Lung (tissue), 12 donors: ENCODE measurements around the gene AOAH. TPM values are rescaled to one million over a fixed set of nuclear protein-coding genes. Genes with fewer than 3 reads are reported as not detected.

ENCODE experiments used
- ATAC-seq: fragments of 200-7000 bp; cut with Tn5 transposase; one replicate; pipeline ENCODE4 v1.9.1; 2020; ENCODE audit warnings: moderate number of reproducible peaks; ENCODE audit not compliant: insufficient read depth, low FRiP score
- DNase-seq, 3 donors: peaks; one replicate each; pipeline ENCODE4 v3.0.0-alpha.2; 2013 to 2017
- H3K27ac ChIP-seq, 2 donors: one replicate each; pipeline ENCODE4 v1.5.1; 2013; ENCODE audit warnings: mild to moderate bottlenecking in 2 of 2, moderate library complexity in 2 of 2, control low read depth in 1 of 2, inconsistent platforms in 1 of 2, low read depth in 1 of 2, low read length in 1 of 2
- H3K27me3 ChIP-seq, 3 donors: one replicate each; pipeline ENCODE4 v1.5.1; 2013; ENCODE audit warnings: low read length in 2 of 3; ENCODE audit not compliant: control insufficient read depth in 3 of 3, insufficient read depth in 3 of 3
- H3K36me3 ChIP-seq, 4 donors: one replicate each; pipeline ENCODE4 v1.5.1; 2013; ENCODE audit warnings: low read length in 4 of 4, mild to moderate bottlenecking in 1 of 4, moderate library complexity in 1 of 4; ENCODE audit not compliant: control insufficient read depth in 4 of 4, insufficient read depth in 4 of 4
- H3K4me1 ChIP-seq, 5 donors: one replicate each; pipeline ENCODE4 v1.5.1; 2013; ENCODE audit warnings: low read length in 5 of 5, mild to moderate bottlenecking in 2 of 5, moderate library complexity in 1 of 5; ENCODE audit not compliant: control insufficient read depth in 5 of 5, insufficient read depth in 5 of 5
- H3K4me3 ChIP-seq: one replicate; pipeline ENCODE4 v1.5.1; 2013; ENCODE audit warnings: mild to moderate bottlenecking, control low read depth, moderate library complexity
- H3K9ac ChIP-seq, 2 donors: one replicate each; pipeline ENCODE4 v1.5.1; 2013; ENCODE audit warnings: low read length in 2 of 2, control low read depth in 1 of 2; ENCODE audit not compliant: insufficient read depth in 1 of 2
- H3K9me3 ChIP-seq, 4 donors: one replicate each; pipeline ENCODE4 v1.5.1; 2013; ENCODE audit warnings: low read length in 3 of 4, mild to moderate bottlenecking in 1 of 4, moderate library complexity in 1 of 4; ENCODE audit not compliant: control insufficient read depth in 4 of 4, insufficient read depth in 3 of 4
- WGBS, 2 donors: extraction: QIAGEN DNeasy Blood & Tissue Kit; methylation state at CpG; one replicate each; pipeline ENCODE4 v1.1.7; 2013; 5-methylcytosine and 5-hydroxymethylcytosine counted together
- polyA plus RNA-seq, 2 donors: library from polyadenylated mRNA; stranded (reverse); fragments of 200-250 nt; gene quantifications; one replicate each; pipeline ENCODE4 v1.2.1, GENCODE V29; 2013
- total RNA-seq, 2 donors: library from RNA; depleted of rRNA in 1 of 2; stranded (reverse); fragments of >200 nt in 1 of 2; gene quantifications; one replicate each; pipeline ENCODE4 v1.2.1, GENCODE V29; 2014 to 2021
- TF ChIP-seq, protein P1 (sequence below): IDR thresholded peaks from 2 replicates; pipeline ENCODE4 v1.5.1; 2012; ENCODE audit warnings: mild to moderate bottlenecking; ENCODE audit errors: control extremely low read depth, extremely low read depth
- donor health status: control.
- donor health status: control.
- donor health status: Bipolar disorder and iron deficiency.
- donor health status: healthy.
- donor health status: DM: yes; HTN: yes; CAD: no.

AOAH gene
- total and polyA plus RNA-seq, 4 donors: 4.7 to 36.4 (median 29.0) TPM

DNA sequence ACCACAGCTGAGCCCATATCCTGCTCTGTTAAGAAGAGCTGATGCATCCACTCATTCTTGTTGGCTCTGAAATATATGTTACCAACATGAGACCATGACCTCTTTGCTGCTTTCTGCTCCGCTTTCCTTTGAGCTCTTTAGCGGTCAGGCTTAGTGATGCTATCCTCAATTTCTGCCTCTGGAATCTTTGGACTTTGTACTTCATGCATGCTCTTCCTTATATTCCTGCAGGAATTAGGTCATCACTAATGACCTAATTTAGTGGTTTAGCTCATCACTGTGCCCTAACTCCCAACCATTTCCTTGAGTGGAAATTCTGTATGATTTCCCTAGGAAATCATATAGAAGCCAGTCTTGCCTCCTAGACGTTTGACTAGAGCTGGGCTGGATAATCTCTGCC lies 119.5 kb downstream of the AOAH start:
- DNase-seq: no peak

DNA sequence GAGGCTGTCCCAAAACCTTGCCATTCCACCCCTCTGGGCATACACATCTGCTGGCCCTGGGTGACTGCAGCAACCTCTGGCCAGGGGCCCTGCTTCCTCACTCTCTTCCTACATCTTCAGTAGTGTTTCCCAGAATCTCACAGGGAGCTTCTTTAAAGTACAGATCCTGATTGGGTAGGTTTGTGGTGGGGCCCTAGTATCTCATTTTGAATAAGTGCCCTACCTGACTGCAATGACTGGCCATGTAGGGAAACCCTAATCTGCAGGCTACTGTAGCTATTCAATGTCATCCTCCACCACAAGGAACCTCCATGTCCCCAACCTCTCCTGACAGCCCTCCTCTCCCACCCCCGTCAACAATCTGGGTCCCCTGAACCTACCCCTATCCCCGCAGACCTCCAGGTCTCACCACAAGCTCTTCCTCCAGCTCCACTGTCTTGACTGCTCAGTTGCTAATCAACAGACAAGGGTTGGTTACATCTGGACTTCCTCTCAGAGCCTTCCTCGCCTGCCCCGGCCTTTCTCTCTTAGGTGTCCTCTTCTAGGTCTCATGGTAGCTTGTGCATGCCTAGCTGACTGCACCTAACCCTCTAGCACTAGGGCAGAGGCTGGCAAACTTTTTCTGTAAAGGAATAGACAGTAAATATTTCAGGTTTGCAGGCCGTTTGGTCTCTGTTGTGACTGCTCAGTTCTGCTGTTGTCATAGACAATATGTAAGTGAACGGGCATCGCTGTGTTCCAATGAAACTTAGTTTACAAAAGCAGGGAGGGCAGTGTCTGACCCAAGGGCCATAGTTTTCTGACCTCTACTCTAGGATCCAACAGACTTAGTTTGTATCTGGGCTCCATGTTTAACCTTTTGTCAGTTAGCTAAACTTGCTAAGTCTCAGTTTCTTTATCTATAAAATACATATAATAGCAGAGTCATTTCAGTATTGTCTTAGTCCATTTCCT lies 121.1 kb downstream of the AOAH start:
- Histone ChIP-seq H3K4me1 (peaks cover 0 to 2% (median 0%) of the 10 kb centered on the region in 5 donors), H3K27me3 (no peaks in the 10 kb centered on the region), H3K36me3 (peaks cover 0 to 2% (median 0%) of the 10 kb centered on the region in 4 donors), H3K27ac (no peak overlapping the region), H3K4me3 (no peak overlapping the region), H3K9me3 (no peaks in the 10 kb centered on the region), H3K9ac (no peak overlapping the region)
- no peak for ATAC-seq
- DNase-seq: no peak
- TF ChIP-seq, protein P1, sequence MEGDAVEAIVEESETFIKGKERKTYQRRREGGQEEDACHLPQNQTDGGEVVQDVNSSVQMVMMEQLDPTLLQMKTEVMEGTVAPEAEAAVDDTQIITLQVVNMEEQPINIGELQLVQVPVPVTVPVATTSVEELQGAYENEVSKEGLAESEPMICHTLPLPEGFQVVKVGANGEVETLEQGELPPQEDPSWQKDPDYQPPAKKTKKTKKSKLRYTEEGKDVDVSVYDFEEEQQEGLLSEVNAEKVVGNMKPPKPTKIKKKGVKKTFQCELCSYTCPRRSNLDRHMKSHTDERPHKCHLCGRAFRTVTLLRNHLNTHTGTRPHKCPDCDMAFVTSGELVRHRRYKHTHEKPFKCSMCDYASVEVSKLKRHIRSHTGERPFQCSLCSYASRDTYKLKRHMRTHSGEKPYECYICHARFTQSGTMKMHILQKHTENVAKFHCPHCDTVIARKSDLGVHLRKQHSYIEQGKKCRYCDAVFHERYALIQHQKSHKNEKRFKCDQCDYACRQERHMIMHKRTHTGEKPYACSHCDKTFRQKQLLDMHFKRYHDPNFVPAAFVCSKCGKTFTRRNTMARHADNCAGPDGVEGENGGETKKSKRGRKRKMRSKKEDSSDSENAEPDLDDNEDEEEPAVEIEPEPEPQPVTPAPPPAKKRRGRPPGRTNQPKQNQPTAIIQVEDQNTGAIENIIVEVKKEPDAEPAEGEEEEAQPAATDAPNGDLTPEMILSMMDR: no peak
- 52 to 81% methylated on average over 7 of the region's 7 CpGs for WGBS, 2 donors

More for the DNA sequence above, 119.5 kb downstream of the AOAH start:
- Histone ChIP-seq H3K36me3 (peaks cover 0 to 2% (median 0%) of the 10 kb centered on the region in 4 donors), H3K9me3 (no peaks in the 10 kb centered on the region), H3K4me3 (no peak overlapping the region), H3K27ac (no peak overlapping the region), H3K9ac (no peak overlapping the region), H3K27me3 (no peaks in the 10 kb centered on the region), H3K4me1 (peaks cover 0 to 2% (median 0%) of the 10 kb centered on the region in 5 donors)
- WGBS, 2 donors: 80 to 87% methylated on average over 3 of the region's 3 CpGs
- ATAC-seq: no peak
- TF ChIP-seq, protein P1: no peak

DNA sequence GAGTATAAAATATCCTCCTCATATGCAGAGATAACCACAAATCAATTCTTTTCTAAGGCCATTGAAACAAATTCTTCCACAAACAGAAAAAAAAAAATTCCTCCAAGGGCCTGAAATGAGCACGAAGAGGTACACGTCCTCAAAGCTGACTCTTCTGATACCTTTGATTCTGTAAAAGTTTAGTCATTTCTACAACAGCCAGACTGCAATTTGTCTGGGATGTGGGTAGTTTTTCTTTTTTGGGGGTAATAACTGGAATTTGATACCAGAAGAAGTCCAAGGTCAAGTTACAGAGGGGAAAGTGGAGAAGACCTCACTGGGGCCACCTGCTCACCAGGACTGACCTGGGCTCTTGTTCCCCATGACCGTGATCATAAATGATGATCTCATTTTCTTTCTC lies 121.8 kb downstream of the AOAH start:
- DNase-seq: no peak
- H3K27me3 ChIP-seq: no peaks in the 10 kb centered on the region
- H3K27ac ChIP-seq: no peak overlapping the region
- no peak for ATAC-seq
- H3K36me3 ChIP-seq: no peaks in the 10 kb centered on the region
- TF ChIP-seq, protein P1: no peak
- H3K9ac ChIP-seq: no peak overlapping the region
- WGBS, 2 donors: 86 to 95% methylated on average over 3 of the region's 3 CpGs
- no peak overlapping the region for H3K4me3 ChIP-seq
- peaks cover 0 to 2% (median 0%) of the 10 kb centered on the region in 5 donors for H3K4me1 ChIP-seq
- H3K9me3 ChIP-seq: no peaks in the 10 kb centered on the region
